GM10266 (cell line): ENCODE data around the gene CEP112.

Experiments used
- DNase-seq: peaks from one replicate; pipeline ENCODE4 v3.0.0; 2012; ENCODE audit errors: extremely low spot score
- TF ChIP-seq, protein P1 (sequence below): IDR thresholded peaks from 2 replicates; pipeline ENCODE4 v1.5.1; 2012; ENCODE audit warnings: mild to moderate bottlenecking, low read depth; ENCODE audit not compliant: control insufficient read depth, insufficient read depth; ENCODE audit errors: missing control alignments

CEP112 gene

GRCh38 chr17:65947831-65948230, 244.1 kb downstream of the CEP112 start:
- no peak for DNase-seq
- TF ChIP-seq, protein P1, sequence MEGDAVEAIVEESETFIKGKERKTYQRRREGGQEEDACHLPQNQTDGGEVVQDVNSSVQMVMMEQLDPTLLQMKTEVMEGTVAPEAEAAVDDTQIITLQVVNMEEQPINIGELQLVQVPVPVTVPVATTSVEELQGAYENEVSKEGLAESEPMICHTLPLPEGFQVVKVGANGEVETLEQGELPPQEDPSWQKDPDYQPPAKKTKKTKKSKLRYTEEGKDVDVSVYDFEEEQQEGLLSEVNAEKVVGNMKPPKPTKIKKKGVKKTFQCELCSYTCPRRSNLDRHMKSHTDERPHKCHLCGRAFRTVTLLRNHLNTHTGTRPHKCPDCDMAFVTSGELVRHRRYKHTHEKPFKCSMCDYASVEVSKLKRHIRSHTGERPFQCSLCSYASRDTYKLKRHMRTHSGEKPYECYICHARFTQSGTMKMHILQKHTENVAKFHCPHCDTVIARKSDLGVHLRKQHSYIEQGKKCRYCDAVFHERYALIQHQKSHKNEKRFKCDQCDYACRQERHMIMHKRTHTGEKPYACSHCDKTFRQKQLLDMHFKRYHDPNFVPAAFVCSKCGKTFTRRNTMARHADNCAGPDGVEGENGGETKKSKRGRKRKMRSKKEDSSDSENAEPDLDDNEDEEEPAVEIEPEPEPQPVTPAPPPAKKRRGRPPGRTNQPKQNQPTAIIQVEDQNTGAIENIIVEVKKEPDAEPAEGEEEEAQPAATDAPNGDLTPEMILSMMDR = no peak

GRCh38 chr17:65942592-65942991, 249.3 kb downstream of the CEP112 start:
- no peak for DNase-seq
- TF ChIP-seq, protein P1 = no peak

- TF ChIP-seq, protein P1 = no peak
- DNase-seq = no peak
Measured at GRCh38 chr17:65941356-65941899, 250.5 kb downstream of the CEP112 start.

GRCh38 chr17:65936013-65936412, 255.9 kb downstream of the CEP112 start:
- TF ChIP-seq, protein P1 = no peak
- no peak for DNase-seq

DNA sequence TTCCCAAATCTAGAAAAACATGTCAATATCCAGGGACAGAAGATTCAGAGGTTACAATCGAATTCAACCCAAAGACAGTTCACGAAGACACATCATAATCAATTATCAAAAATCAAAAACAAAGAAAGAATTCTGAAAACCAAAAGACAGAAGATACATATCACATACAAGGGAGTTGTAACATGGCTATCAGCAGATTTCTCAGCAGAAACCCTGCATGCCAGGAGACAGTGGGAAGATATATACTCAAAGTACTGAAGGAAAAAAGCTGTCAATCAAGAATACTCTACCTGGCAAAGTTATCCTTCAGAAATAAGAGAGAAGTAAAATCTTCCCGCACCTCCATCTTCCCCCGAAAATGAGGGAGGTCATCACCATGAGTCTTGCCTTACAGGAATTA, 258.6 kb downstream of the CEP112 start:
- TF ChIP-seq, protein P1 = no peak

DNA sequence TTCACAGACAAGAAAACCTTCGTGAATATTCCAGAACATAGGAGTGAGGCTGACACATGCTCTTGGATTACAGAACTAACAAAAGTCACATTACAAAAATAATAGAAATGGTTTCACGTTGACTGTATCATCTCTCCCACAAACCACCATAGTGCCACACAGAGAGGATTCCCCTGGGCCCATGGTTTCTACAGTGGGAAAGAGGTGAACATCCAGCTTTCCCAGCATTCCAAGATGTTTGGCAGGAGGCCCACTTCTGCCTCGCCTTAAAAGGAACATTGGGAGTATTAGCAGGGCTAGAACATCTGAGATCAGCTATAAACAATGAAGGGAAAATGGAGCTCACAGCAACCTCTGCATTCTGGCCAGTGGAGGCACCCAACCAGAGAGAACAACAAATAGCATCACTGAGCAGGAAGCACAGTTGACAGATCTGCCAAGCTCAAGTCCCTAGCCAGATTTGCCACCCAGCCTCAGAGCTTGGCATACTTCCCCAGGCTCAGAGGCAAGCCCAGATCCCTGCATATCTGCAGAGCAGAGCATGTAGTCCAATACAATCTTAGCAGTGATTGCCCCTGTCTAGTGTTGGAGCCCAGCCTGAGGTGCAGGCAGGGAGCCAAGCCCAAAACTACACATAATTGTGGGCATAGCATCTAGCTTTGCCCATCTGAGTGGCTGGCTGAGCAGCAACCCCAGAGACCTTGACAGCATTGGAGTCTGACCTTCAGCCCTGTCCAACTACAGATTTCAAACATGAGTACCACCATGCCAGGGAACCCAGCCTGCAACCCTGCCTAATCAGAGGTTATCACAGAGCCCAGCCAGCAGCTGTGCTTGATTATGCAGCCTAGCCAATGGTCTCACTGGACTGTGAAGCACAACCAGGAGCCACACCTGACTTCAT, 260.4 kb downstream of the CEP112 start:
- TF ChIP-seq, protein P1 = no peak
- DNase-seq = no peak

More for the DNA sequence above, 258.6 kb downstream of the CEP112 start:
- DNase-seq = no peak
